Measurements from ENCODE around the gene NEUROD2. TPM values are rescaled to one million over a fixed set of nuclear protein-coding genes. Genes with fewer than 3 reads are reported as not detected.

Gene NEUROD2
- total and polyA plus RNA-seq, 2 experiments from 2014 or later = not detected

DNA sequence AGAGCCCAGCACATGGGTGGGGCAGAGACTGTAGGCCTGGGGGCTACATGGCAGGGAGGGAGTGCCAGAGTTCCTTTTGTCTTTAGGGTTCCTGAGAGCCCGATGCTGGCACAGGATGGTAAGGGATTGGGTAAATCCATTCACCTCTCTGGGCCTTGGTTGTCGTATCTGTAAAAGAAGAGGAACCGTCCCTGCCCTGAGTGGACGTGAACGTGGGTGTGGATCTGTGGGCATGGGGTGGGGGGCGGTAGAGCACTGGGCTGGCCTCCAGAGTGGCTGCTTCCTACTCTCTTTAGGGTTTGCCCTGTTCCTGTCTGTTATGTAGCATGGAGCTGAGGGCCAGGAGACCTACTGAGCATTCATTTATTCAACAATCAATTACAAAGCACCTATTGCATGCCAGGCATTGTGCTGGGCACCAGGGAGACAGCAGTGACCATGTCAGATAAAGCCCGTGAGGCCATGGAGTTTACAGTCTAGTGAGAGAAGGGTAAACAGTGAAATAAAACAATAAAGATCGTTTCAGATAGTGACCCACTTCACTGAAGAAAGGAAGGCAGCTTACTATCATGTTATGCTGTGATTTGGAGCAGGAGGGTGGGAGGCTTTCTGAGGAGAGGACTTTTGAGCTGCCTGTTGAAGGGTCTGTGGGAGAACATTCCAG, 44.3 kb upstream of the NEUROD2 start:
- DNase-seq (ENCODE audit: low spot score) (no peak), ATAC-seq (no peak)
- no peak overlapping the region; the same call in 2 of the 3 replicates for H3K4me3 Mint-ChIP-seq
- H3K9me3 Mint-ChIP-seq = no peaks in the 10 kb centered on the region; the same call in 2 of the 3 replicates
- H3K36me3 ChIP-seq (ENCODE audit: insufficient read depth) = no peaks in the 10 kb centered on the region
- H3K27ac ChIP-seq (ENCODE audit: low read depth) = peak overlapping the region; percentile 55; the same call in 1 of the 2 replicates
- H3K79me2 ChIP-seq (replicated peaks; ENCODE audit: insufficient read depth) = peaks cover 15% of the 10 kb centered on the region
- H2AFZ ChIP-seq = no peak overlapping the region
- no peak for TF ChIP-seq POLR2AphosphoS5 (IDR thresholded peaks at IDR 0.05; ENCODE audit: low read depth)
- TF ChIP-seq ZNF331 (CRISPR knock-in tag; IDR thresholded peaks at IDR 0.05; ENCODE audit: low read depth) = no peak
- TF ChIP-seq, protein P1, sequence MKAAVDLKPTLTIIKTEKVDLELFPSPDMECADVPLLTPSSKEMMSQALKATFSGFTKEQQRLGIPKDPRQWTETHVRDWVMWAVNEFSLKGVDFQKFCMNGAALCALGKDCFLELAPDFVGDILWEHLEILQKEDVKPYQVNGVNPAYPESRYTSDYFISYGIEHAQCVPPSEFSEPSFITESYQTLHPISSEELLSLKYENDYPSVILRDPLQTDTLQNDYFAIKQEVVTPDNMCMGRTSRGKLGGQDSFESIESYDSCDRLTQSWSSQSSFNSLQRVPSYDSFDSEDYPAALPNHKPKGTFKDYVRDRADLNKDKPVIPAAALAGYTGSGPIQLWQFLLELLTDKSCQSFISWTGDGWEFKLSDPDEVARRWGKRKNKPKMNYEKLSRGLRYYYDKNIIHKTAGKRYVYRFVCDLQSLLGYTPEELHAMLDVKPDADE (IDR thresholded peaks at IDR 0.05) = no peak
- TF ChIP-seq JUNB (IDR thresholded peaks at IDR 0.05; ENCODE audit: unreplicated experiment) = no peak
- no peak for TF ChIP-seq EZH2phosphoT487 (IDR thresholded peaks at IDR 0.05; ENCODE audit: unreplicated experiment)
- TF ChIP-seq, protein P2, sequence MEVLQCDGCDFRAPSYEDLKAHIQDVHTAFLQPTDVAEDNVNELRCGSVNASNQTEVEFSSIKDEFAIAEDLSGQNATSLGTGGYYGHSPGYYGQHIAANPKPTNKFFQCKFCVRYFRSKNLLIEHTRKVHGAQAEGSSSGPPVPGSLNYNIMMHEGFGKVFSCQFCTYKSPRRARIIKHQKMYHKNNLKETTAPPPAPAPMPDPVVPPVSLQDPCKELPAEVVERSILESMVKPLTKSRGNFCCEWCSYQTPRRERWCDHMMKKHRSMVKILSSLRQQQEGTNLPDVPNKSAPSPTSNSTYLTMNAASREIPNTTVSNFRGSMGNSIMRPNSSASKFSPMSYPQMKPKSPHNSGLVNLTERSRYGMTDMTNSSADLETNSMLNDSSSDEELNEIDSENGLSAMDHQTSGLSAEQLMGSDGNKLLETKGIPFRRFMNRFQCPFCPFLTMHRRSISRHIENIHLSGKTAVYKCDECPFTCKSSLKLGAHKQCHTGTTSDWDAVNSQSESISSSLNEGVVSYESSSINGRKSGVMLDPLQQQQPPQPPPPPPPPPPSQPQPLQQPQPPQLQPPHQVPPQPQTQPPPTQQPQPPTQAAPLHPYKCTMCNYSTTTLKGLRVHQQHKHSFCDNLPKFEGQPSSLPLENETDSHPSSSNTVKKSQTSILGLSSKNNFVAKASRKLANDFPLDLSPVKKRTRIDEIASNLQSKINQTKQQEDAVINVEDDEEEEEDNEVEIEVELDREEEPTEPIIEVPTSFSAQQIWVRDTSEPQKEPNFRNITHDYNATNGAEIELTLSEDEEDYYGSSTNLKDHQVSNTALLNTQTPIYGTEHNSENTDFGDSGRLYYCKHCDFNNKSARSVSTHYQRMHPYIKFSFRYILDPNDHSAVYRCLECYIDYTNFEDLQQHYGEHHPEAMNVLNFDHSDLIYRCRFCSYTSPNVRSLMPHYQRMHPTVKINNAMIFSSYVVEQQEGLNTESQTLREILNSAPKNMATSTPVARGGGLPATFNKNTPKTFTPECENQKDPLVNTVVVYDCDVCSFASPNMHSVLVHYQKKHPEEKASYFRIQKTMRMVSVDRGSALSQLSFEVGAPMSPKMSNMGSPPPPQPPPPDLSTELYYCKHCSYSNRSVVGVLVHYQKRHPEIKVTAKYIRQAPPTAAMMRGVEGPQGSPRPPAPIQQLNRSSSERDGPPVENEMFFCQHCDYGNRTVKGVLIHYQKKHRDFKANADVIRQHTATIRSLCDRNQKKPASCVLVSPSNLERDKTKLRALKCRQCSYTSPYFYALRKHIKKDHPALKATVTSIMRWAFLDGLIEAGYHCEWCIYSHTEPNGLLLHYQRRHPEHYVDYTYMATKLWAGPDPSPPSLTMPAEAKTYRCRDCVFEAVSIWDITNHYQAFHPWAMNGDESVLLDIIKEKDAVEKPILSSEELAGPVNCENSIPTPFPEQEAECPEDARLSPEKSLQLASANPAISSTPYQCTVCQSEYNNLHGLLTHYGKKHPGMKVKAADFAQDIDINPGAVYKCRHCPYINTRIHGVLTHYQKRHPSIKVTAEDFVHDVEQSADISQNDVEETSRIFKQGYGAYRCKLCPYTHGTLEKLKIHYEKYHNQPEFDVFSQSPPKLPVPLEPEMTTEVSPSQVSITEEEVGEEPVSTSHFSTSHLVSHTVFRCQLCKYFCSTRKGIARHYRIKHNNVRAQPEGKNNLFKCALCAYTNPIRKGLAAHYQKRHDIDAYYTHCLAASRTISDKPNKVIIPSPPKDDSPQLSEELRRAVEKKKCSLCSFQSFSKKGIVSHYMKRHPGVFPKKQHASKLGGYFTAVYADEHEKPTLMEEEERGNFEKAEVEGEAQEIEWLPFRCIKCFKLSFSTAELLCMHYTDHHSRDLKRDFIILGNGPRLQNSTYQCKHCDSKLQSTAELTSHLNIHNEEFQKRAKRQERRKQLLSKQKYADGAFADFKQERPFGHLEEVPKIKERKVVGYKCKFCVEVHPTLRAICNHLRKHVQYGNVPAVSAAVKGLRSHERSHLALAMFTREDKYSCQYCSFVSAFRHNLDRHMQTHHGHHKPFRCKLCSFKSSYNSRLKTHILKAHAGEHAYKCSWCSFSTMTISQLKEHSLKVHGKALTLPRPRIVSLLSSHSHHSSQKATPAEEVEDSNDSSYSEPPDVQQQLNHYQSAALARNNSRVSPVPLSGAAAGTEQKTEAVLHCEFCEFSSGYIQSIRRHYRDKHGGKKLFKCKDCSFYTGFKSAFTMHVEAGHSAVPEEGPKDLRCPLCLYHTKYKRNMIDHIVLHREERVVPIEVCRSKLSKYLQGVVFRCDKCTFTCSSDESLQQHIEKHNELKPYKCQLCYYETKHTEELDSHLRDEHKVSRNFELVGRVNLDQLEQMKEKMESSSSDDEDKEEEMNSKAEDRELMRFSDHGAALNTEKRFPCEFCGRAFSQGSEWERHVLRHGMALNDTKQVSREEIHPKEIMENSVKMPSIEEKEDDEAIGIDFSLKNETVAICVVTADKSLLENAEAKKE (CRISPR knock-in tag; IDR thresholded peaks at IDR 0.05) = no peak
- TF ChIP-seq STAT1 (IDR thresholded peaks at IDR 0.05; ENCODE audit: unreplicated experiment) = no peak
- TF ChIP-seq NANOG (IDR thresholded peaks at IDR 0.05; ENCODE audit: borderline replicate concordance) = no peak
- no peak for TF ChIP-seq CREB1 (CRISPR knock-in tag; IDR thresholded peaks at IDR 0.05; ENCODE audit: low read depth)
- TF ChIP-seq, protein P3, sequence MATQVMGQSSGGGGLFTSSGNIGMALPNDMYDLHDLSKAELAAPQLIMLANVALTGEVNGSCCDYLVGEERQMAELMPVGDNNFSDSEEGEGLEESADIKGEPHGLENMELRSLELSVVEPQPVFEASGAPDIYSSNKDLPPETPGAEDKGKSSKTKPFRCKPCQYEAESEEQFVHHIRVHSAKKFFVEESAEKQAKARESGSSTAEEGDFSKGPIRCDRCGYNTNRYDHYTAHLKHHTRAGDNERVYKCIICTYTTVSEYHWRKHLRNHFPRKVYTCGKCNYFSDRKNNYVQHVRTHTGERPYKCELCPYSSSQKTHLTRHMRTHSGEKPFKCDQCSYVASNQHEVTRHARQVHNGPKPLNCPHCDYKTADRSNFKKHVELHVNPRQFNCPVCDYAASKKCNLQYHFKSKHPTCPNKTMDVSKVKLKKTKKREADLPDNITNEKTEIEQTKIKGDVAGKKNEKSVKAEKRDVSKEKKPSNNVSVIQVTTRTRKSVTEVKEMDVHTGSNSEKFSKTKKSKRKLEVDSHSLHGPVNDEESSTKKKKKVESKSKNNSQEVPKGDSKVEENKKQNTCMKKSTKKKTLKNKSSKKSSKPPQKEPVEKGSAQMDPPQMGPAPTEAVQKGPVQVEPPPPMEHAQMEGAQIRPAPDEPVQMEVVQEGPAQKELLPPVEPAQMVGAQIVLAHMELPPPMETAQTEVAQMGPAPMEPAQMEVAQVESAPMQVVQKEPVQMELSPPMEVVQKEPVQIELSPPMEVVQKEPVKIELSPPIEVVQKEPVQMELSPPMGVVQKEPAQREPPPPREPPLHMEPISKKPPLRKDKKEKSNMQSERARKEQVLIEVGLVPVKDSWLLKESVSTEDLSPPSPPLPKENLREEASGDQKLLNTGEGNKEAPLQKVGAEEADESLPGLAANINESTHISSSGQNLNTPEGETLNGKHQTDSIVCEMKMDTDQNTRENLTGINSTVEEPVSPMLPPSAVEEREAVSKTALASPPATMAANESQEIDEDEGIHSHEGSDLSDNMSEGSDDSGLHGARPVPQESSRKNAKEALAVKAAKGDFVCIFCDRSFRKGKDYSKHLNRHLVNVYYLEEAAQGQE (IDR thresholded peaks at IDR 0.05; ENCODE audit: unreplicated experiment) = no peak
- TF ChIP-seq ZNF114 (CRISPR knock-in tag; IDR thresholded peaks at IDR 0.05) = no peak
- TF ChIP-seq EZH2 (IDR thresholded peaks at IDR 0.05; ENCODE audit: low read depth, unreplicated experiment) = no peak
- TF ChIP-seq, protein P4, sequence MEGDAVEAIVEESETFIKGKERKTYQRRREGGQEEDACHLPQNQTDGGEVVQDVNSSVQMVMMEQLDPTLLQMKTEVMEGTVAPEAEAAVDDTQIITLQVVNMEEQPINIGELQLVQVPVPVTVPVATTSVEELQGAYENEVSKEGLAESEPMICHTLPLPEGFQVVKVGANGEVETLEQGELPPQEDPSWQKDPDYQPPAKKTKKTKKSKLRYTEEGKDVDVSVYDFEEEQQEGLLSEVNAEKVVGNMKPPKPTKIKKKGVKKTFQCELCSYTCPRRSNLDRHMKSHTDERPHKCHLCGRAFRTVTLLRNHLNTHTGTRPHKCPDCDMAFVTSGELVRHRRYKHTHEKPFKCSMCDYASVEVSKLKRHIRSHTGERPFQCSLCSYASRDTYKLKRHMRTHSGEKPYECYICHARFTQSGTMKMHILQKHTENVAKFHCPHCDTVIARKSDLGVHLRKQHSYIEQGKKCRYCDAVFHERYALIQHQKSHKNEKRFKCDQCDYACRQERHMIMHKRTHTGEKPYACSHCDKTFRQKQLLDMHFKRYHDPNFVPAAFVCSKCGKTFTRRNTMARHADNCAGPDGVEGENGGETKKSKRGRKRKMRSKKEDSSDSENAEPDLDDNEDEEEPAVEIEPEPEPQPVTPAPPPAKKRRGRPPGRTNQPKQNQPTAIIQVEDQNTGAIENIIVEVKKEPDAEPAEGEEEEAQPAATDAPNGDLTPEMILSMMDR (conservative IDR thresholded peaks at IDR 0.05; ENCODE audit: low read depth in 2 of 2) = no peak
- peaks cover 10% of the 10 kb centered on the region for H3K36me3 Mint-ChIP-seq (ENCODE audit: low read depth)
- H3K4me1 ChIP-seq (ENCODE audit: insufficient read depth) = peaks cover 18% of the 10 kb centered on the region
- H3K27ac Mint-ChIP-seq = peak overlapping the region; percentile 93
- H3K27me3 Mint-ChIP-seq (ENCODE audit: insufficient read depth, low read depth, poor library complexity) = peaks cover 18% of the 10 kb centered on the region
- H3K4me3 ChIP-seq = no peak overlapping the region
- H3K4me1 Mint-ChIP-seq = peaks cover 53% of the 10 kb centered on the region
- H3K9me2 ChIP-seq (ENCODE audit: insufficient read depth) = no peaks in the 10 kb centered on the region
- H4K20me1 ChIP-seq (replicated peaks; ENCODE audit: insufficient read depth) = peaks cover 10% of the 10 kb centered on the region
- peaks cover 13% of the 10 kb centered on the region; the same call in 1 of the 2 replicates for H3F3A ChIP-seq (replicated peaks; ENCODE audit: low read depth)
- H3K27me3 ChIP-seq (ENCODE audit: insufficient read depth) = no peaks in the 10 kb centered on the region
- H3K4me2 ChIP-seq = peak overlapping the region; percentile 43
